Loucy (cell line): ENCODE measurements around the gene ASPHD1.

Source experiments
- H2AFZ ChIP-seq: fragments of 200-600 bp; sonication (generic); 2 replicates; pipeline ENCODE4 v1.6.0; 2016; ENCODE audit warnings: antibody characterized with exemption, mild to moderate bottlenecking, low read length, moderate library complexity
- H3F3A ChIP-seq: fragments of 200-600 bp; 2 replicates; pipeline ENCODE4 v1.6.0; 2016; ENCODE audit warnings: antibody characterized with exemption, low read depth, mild to moderate bottlenecking
- H3K27me3 ChIP-seq: fragments of 200-600 bp; sonication (generic); 2 replicates; pipeline ENCODE4 v1.6.1; 2014; ENCODE audit warnings: low read length, mild to moderate bottlenecking; ENCODE audit not compliant: insufficient read depth, poor library complexity, severe bottlenecking
- H3K36me3 ChIP-seq: fragments of 200-600 bp; sonication (generic); 2 replicates; pipeline ENCODE4 v1.6.1; 2016; ENCODE audit warnings: low read length; ENCODE audit not compliant: insufficient read depth
- H3K4me1 ChIP-seq: fragments of 200-600 bp; sonication (generic); 2 replicates; pipeline ENCODE4 v1.5.1; 2014; ENCODE audit warnings: low read length, mild to moderate bottlenecking; ENCODE audit not compliant: insufficient read depth, poor library complexity, severe bottlenecking
- H3K4me2 ChIP-seq: fragments of 200-600 bp; sonication (generic); 2 replicates; pipeline ENCODE4 v1.6.0; 2014; ENCODE audit warnings: antibody characterized with exemption, low read length, low read depth, mild to moderate bottlenecking; ENCODE audit not compliant: poor library complexity, severe bottlenecking
- H3K4me3 ChIP-seq: fragments of 200-600 bp; sonication (generic); 2 replicates; pipeline ENCODE4 v1.5.1; 2014; ENCODE audit warnings: low read length, mild to moderate bottlenecking, mixed read lengths; ENCODE audit not compliant: poor library complexity, severe bottlenecking
- H3K79me2 ChIP-seq: fragments of 200-600 bp; sonication (generic); 2 replicates; pipeline ENCODE4 v1.6.1; 2014; ENCODE audit warnings: low read length; ENCODE audit not compliant: insufficient read depth
- H3K9ac ChIP-seq: fragments of 200-600 bp; sonication (generic); 2 replicates; pipeline ENCODE4 v1.6.0; 2014; ENCODE audit warnings: mild to moderate bottlenecking, low read depth, low read length, moderate library complexity; ENCODE audit not compliant: poor library complexity, severe bottlenecking
- H3K9me2 ChIP-seq: fragments of 200-600 bp; sonication (generic); replicated peaks from 2 replicates; pipeline ENCODE4 v1.6.1; 2016; ENCODE audit warnings: low read depth, low read length, mixed read lengths
- H3K9me3 ChIP-seq: fragments of 200-600 bp; sonication (generic); 2 replicates; pipeline ENCODE4 v1.6.1; 2014; ENCODE audit warnings: mild to moderate bottlenecking, antibody characterized with exemption, low read length, low read depth; ENCODE audit not compliant: insufficient read depth
- H4K20me1 ChIP-seq: fragments of 200-600 bp; sonication (generic); 2 replicates; pipeline ENCODE4 v1.6.0; 2014; ENCODE audit warnings: antibody characterized with exemption, low read length, mild to moderate bottlenecking; ENCODE audit not compliant: insufficient read depth, poor library complexity, severe bottlenecking
- EZH2phosphoT487 ChIP-seq: fragments of 200-600 bp; IDR thresholded peaks from 2 replicates; pipeline ENCODE4 v1.6.1; 2018; ENCODE audit warnings: antibody characterized with exemption, mild to moderate bottlenecking, moderate library complexity, borderline replicate concordance
- TF ChIP-seq, protein P1 (sequence below): fragments of 200-600 bp; sonication (generic); conservative IDR thresholded peaks from 2 replicates; pipeline ENCODE4 v1.5.1; 2014; ENCODE audit warnings: mild to moderate bottlenecking, antibody characterized with exemption, low read length

The ASPHD1 gene

DNA sequence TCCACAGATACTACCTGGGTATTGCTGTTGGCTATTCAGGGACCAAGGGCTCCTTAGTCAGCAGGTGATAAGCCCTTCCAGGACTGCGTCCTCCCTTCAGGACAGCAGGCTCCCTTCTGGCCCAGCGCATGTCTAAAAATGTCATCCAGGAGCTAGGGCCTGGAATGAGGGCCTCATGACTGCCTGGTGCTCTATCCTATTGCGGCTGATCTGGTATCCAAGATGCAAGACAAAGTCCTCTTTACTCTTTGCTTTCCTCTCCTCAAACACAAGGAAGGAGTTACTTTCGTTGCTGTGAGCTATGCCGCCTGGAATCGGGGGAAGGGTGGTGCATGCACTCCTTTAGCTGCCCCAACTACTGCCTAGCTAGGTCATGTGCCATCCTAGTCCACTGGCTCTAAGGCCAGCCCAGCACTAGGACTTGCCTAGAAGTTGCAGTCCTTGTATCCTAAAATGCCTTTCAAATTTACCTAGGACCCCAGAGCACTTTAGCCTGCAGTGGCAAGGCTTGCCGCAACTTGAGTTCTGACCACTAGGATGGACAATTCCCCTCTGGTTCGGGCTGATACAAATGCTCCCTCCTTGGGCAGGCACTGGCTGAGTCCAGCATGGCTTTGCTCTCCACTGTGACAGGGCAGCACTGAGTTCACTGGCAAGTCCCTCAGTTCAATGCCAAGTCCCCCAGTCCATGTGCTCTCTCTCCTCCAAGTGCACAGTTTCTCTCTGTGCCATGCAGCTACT, 51.5 kb downstream of the ASPHD1 start:
- no peaks in the 10 kb centered on the region for H3K79me2 ChIP-seq
- TF ChIP-seq, protein P1, sequence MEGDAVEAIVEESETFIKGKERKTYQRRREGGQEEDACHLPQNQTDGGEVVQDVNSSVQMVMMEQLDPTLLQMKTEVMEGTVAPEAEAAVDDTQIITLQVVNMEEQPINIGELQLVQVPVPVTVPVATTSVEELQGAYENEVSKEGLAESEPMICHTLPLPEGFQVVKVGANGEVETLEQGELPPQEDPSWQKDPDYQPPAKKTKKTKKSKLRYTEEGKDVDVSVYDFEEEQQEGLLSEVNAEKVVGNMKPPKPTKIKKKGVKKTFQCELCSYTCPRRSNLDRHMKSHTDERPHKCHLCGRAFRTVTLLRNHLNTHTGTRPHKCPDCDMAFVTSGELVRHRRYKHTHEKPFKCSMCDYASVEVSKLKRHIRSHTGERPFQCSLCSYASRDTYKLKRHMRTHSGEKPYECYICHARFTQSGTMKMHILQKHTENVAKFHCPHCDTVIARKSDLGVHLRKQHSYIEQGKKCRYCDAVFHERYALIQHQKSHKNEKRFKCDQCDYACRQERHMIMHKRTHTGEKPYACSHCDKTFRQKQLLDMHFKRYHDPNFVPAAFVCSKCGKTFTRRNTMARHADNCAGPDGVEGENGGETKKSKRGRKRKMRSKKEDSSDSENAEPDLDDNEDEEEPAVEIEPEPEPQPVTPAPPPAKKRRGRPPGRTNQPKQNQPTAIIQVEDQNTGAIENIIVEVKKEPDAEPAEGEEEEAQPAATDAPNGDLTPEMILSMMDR: no peak
- no peak for TF ChIP-seq EZH2phosphoT487
- H3K9me3 ChIP-seq: no peaks in the 10 kb centered on the region; the same call in 1 of the 2 replicates
- H3K4me2 ChIP-seq: no peak overlapping the region
- H3K4me3 ChIP-seq: no peak overlapping the region
- no peak overlapping the region for H3K9ac ChIP-seq
- H3K9me2 ChIP-seq: no peaks in the 10 kb centered on the region
- no peaks in the 10 kb centered on the region for H4K20me1 ChIP-seq
- H3K27me3 ChIP-seq: no peaks in the 10 kb centered on the region
- no peak overlapping the region for H2AFZ ChIP-seq
- no peaks in the 10 kb centered on the region for H3K36me3 ChIP-seq
- H3K4me1 ChIP-seq: no peaks in the 10 kb centered on the region
- H3F3A ChIP-seq: no peaks in the 10 kb centered on the region
